Breast epithelium (tissue), 3 donors: ENCODE results near the gene CEPT1.

Source experiments
- POLR2A ChIP-seq: fragments of 450-650 bp; IDR thresholded peaks from one replicate; pipeline ENCODE4 v1.6.1; 2016; ENCODE audit warnings: antibody characterized with exemption, mild to moderate bottlenecking, moderate library complexity
- POLR2AphosphoS5 ChIP-seq, 3 donors: sonication (generic); formaldehyde crosslinking; IDR thresholded peaks; one replicate each; pipeline ENCODE4 v1.6.1; 2017; ENCODE audit warnings: antibody characterized with exemption in 3 of 3
- TF ChIP-seq, protein P1 (sequence below), 3 donors: fragments of 450-650 bp; IDR thresholded peaks; one replicate each; pipeline ENCODE4 v1.5.1; 2016 to 2017; ENCODE audit warnings: antibody characterized with exemption in 3 of 3, mild to moderate bottlenecking in 3 of 3, moderate library complexity in 3 of 3

GRCh38 chr1:111139324-111139955, 583 bp upstream of the CEPT1 start:
- TF ChIP-seq POLR2A (no peak), POLR2AphosphoS5 (IDR thresholded peaks at IDR 0.05) (no peak)
- TF ChIP-seq, protein P1, sequence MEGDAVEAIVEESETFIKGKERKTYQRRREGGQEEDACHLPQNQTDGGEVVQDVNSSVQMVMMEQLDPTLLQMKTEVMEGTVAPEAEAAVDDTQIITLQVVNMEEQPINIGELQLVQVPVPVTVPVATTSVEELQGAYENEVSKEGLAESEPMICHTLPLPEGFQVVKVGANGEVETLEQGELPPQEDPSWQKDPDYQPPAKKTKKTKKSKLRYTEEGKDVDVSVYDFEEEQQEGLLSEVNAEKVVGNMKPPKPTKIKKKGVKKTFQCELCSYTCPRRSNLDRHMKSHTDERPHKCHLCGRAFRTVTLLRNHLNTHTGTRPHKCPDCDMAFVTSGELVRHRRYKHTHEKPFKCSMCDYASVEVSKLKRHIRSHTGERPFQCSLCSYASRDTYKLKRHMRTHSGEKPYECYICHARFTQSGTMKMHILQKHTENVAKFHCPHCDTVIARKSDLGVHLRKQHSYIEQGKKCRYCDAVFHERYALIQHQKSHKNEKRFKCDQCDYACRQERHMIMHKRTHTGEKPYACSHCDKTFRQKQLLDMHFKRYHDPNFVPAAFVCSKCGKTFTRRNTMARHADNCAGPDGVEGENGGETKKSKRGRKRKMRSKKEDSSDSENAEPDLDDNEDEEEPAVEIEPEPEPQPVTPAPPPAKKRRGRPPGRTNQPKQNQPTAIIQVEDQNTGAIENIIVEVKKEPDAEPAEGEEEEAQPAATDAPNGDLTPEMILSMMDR (IDR thresholded peaks at IDR 0.05) = no peak
